Right atrium auricular region (tissue), 2 donors: Measurements from ENCODE around the gene ARL14EPL. TPM values are rescaled to one million over a fixed set of nuclear protein-coding genes. Genes with fewer than 3 reads are reported as not detected.
"Not testable (repeated sequence)": the region's sequence is repeated elsewhere in the genome, so short reads cannot be mapped to it uniquely, and the experiment has no call there.

Source experiments
- DNase-seq: peaks from one replicate; pipeline ENCODE4 v3.0.0-alpha.2; 2019; ENCODE audit warnings: low spot score
- H3K27ac ChIP-seq, 2 donors: fragments of 200-600 bp; sonication (generic); 1 replicate in 1 of 2; 2 replicates in 1 of 2; pipeline ENCODE4 v1.5.1; 2016 to 2019
- H3K27me3 ChIP-seq, 2 donors: fragments of 200-600 bp; sonication (generic); one replicate each; pipeline versions ENCODE4 v1.5.1 to v1.6.0; 2017 to 2019
- H3K36me3 ChIP-seq: fragments of 200-600 bp; sonication (generic); one replicate; pipeline ENCODE4 v1.5.1; 2016
- H3K4me1 ChIP-seq, 2 donors: fragments of 200-600 bp; sonication (generic); one replicate each; pipeline versions ENCODE4 v1.5.1 to v1.6.0; 2017 to 2019
- H3K4me3 ChIP-seq, 2 donors: fragments of 200-600 bp; sonication (generic); 1 replicate in 1 of 2; 2 replicates in 1 of 2; pipeline ENCODE4 v1.5.1; 2017 to 2019; ENCODE audit warnings: mild to moderate bottlenecking in 1 of 2, moderate library complexity in 1 of 2
- H3K9me3 ChIP-seq, 2 donors: fragments of 200-600 bp; sonication (generic); one replicate each; pipeline ENCODE4 v1.5.1; 2019
- CTCF ChIP-seq, 2 donors: fragments of 200-600 bp; sonication (generic); IDR thresholded peaks; one replicate each; pipeline ENCODE4 v1.5.1; 2019; ENCODE audit warnings: antibody characterized with exemption in 2 of 2
- total RNA-seq, 2 donors: library from RNA; depleted of rRNA; stranded (reverse); fragments of >200 nt; gene quantifications; one replicate each; pipeline ENCODE4 v1.1.0, GENCODE V29; 2016

ARL14EPL gene
- total RNA-seq, 2 donors from 2014 or later, result not detected

- no peak overlapping the region for H3K27ac ChIP-seq
- TF ChIP-seq CTCF (IDR thresholded peaks at IDR 0.05), result no peak
- no peaks in the 10 kb centered on the region for H3K9me3 ChIP-seq
- no peak overlapping the region for H3K4me3 ChIP-seq
- H3K4me1 ChIP-seq, result no peaks in the 10 kb centered on the region
- no peaks in the 10 kb centered on the region for H3K27me3 ChIP-seq
- H3K36me3 ChIP-seq, result no peaks in the 10 kb centered on the region
- no peak for DNase-seq
Observed at GRCh38 chr5:116075191-116075831, 43.0 kb downstream of the ARL14EPL start.

- no peak overlapping the region for H3K27ac ChIP-seq
- H3K4me3 ChIP-seq, result no peak overlapping the region
- no peaks in the 10 kb centered on the region for H3K4me1 ChIP-seq
- TF ChIP-seq CTCF (IDR thresholded peaks at IDR 0.05), result no peak
- H3K9me3 ChIP-seq, result no peaks in the 10 kb centered on the region
- H3K27me3 ChIP-seq, result no peaks in the 10 kb centered on the region
- no peaks in the 10 kb centered on the region for H3K36me3 ChIP-seq
- DNase-seq, result no peak
Observed at GRCh38 chr5:116076496-116076895, 44.2 kb downstream of the ARL14EPL start.

- Histone ChIP-seq H3K4me1 (no peaks in the 10 kb centered on the region), H3K27me3 (no peaks in the 10 kb centered on the region), H3K4me3 (no peak overlapping the region), H3K9me3 (no peaks in the 10 kb centered on the region), H3K27ac (no peak overlapping the region), H3K36me3 (no peaks in the 10 kb centered on the region)
- no peak for TF ChIP-seq CTCF (IDR thresholded peaks at IDR 0.05)
- DNase-seq, result no peak
Observed at GRCh38 chr5:116078199-116078598, 45.9 kb downstream of the ARL14EPL start.

DNA sequence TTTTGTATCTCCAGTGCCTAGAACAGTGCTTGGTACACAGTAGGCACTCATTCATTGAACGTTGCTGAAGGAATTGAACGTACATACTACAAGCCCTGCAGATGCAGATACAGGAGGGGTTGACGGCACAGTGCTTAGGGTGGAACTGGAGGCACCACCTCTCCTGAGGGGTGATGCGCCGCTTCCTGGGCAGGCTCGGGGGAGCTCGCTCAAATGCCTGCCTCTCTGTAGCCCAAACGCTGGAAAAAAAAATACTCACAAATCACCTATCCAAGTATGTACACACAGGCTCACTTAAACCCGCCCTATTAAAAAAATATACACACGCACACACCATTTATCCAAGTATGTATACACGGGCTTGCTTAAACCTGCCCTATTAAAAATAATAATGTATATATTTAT is 52.0 kb downstream of the ARL14EPL start:
- peak overlapping the region; percentile 95 to 97 for H3K4me3 ChIP-seq
- H3K27ac ChIP-seq, result peak overlapping the region; percentile 91 to 97
- H3K27me3 ChIP-seq, result no peaks in the 10 kb centered on the region
- H3K36me3 ChIP-seq, result peaks cover 5% of the 10 kb centered on the region
- DNase-seq, result no peak
- H3K9me3 ChIP-seq, result no peaks in the 10 kb centered on the region
- no peak for TF ChIP-seq CTCF (IDR thresholded peaks at IDR 0.05)
- peaks cover 0 to 15% of the 10 kb centered on the region in 2 donors for H3K4me1 ChIP-seq

DNA sequence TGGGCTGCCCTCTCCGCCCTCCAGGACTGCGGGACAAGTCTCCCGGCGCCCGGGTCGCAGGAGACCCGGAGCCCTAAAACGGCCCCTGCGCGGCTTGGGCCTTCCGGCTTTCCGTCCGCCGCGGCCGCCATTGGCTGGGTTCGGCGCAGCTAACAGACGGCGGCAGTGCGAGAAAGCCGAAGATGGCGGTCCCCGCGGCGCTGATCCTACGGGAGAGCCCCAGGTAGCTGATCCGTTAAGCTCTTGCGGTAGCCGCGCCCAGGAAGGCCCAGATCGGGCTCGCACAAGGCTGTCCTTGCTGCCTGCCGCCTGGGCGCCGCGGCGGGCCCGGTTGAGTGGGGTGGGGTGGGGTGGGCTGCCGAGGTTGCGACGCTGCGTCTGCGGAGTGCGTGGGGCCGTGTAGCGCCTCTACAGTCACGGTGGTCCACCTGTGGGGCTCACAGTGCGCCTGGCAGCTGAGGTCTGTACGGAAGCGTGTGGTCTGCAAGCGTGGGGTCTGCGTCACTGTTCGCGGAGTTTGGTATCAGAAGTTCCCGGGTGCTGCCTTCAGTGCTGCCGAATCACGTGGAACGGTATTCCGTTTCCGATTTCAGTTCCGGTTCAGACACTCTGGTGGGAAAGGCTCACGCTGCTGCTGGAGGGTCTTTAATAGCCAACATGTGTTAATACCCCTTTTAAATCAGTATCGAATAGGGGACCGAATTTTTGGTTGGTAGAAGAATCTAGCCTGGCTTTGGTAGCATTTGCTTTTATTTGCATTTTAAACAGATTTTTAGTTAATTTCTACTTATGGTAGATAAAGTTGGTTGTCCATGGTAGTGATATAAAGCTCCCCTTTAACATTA is 52.8 kb downstream of the ARL14EPL start, which contains the start of gene COMMD10:
Gene COMMD10, plus strand, starts transcription at position 155 of the 845 bp plus-strand sequence.
- peaks cover 5% of the 10 kb centered on the region for H3K36me3 ChIP-seq
- H3K4me3 ChIP-seq, result peak within 1 kb of the TSS; percentile 95 to 97
- TF ChIP-seq CTCF (IDR thresholded peaks at IDR 0.05), result no peak
- peaks cover 0 to 15% of the 10 kb centered on the region in 2 donors for H3K4me1 ChIP-seq
- no peaks in the 10 kb centered on the region for H3K9me3 ChIP-seq
- peak; percentile 72 for DNase-seq
- H3K27ac ChIP-seq, result peak within 1 kb of the TSS; percentile 91 to 97
- no peaks in the 10 kb centered on the region for H3K27me3 ChIP-seq

DNA sequence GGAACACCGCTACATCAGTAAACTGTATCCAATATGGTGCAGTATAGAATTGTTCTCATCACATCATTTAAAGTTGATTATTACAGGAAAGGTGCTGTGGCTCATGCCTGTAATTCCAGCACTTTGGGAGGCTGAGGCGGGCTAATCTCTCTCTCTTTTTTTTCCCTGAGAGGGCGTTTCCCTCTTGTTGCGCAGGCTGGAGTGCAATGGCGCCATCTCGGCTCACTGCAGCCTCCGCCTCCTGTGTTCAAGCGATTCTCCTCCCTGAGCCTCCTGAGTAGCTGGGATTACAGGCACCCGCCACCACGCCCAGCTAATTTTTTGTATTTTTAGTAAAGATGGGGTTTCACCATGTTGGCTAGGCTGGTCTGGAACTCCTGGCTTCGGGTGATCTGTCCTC is 54.0 kb downstream of the ARL14EPL start:
- H3K4me1 ChIP-seq, result peaks cover 0 to 15% of the 10 kb centered on the region in 2 donors
- H3K4me3 ChIP-seq, result not testable (repeated sequence)

More for the DNA sequence above, 54.0 kb downstream of the ARL14EPL start:
- H3K27ac ChIP-seq, DNase-seq, H3K9me3 ChIP-seq, H3K27me3 ChIP-seq, H3K36me3 ChIP-seq: not testable (repeated sequence)
